ENCODE data around the gene HRG. TPM values are rescaled to one million over a fixed set of nuclear protein-coding genes. Genes with fewer than 3 reads are reported as not detected.
A peak's percentile ranks its signal among the peaks of the same experiment; 100 is the strongest.

Gene HRG
- total and polyA plus RNA-seq, 2 experiments from 2014 or later: not detected

- Histone ChIP-seq H3K9me2 (ENCODE audit: insufficient read depth) (peaks cover 15% of the 10 kb centered on the region; the same call in 1 of the 2 replicates), H3F3A (replicated peaks; ENCODE audit: low read depth) (no peaks in the 10 kb centered on the region), H4K20me1 (replicated peaks; ENCODE audit: insufficient read depth) (no peaks in the 10 kb centered on the region), H3K27ac (ENCODE audit: low read depth) (no peak overlapping the region), H3K4me2 (no peak overlapping the region), H2AFZ (peak overlapping the region; percentile 49; the same call in 1 of the 2 replicates), H3K4me3 (no peak overlapping the region), H3K4me1 (ENCODE audit: insufficient read depth) (no peaks in the 10 kb centered on the region), H3K36me3 (ENCODE audit: insufficient read depth) (no peaks in the 10 kb centered on the region), H3K27me3 (ENCODE audit: insufficient read depth) (no peaks in the 10 kb centered on the region), H3K79me2 (replicated peaks; ENCODE audit: insufficient read depth) (no peaks in the 10 kb centered on the region)
- Mint-ChIP-seq H3K27ac (no peak overlapping the region), H3K4me1 (peaks cover 3% of the 10 kb centered on the region; the same call in 1 of the 3 replicates), H3K4me3 (no peak overlapping the region), H3K9me3 (no peaks in the 10 kb centered on the region), H3K36me3 (ENCODE audit: low read depth) (no peaks in the 10 kb centered on the region), H3K27me3 (ENCODE audit: insufficient read depth, low read depth, poor library complexity) (peaks cover 2% of the 10 kb centered on the region)
- ATAC-seq: no peak
- TF ChIP-seq ZNF331 (CRISPR knock-in tag; IDR thresholded peaks at IDR 0.05; ENCODE audit: low read depth) (no peak), NANOG (IDR thresholded peaks at IDR 0.05; ENCODE audit: borderline replicate concordance) (no peak), JUNB (IDR thresholded peaks at IDR 0.05; ENCODE audit: unreplicated experiment) (no peak), ZNF462 (CRISPR knock-in tag; IDR thresholded peaks at IDR 0.05) (no peak)
- TF ChIP-seq, protein P1, sequence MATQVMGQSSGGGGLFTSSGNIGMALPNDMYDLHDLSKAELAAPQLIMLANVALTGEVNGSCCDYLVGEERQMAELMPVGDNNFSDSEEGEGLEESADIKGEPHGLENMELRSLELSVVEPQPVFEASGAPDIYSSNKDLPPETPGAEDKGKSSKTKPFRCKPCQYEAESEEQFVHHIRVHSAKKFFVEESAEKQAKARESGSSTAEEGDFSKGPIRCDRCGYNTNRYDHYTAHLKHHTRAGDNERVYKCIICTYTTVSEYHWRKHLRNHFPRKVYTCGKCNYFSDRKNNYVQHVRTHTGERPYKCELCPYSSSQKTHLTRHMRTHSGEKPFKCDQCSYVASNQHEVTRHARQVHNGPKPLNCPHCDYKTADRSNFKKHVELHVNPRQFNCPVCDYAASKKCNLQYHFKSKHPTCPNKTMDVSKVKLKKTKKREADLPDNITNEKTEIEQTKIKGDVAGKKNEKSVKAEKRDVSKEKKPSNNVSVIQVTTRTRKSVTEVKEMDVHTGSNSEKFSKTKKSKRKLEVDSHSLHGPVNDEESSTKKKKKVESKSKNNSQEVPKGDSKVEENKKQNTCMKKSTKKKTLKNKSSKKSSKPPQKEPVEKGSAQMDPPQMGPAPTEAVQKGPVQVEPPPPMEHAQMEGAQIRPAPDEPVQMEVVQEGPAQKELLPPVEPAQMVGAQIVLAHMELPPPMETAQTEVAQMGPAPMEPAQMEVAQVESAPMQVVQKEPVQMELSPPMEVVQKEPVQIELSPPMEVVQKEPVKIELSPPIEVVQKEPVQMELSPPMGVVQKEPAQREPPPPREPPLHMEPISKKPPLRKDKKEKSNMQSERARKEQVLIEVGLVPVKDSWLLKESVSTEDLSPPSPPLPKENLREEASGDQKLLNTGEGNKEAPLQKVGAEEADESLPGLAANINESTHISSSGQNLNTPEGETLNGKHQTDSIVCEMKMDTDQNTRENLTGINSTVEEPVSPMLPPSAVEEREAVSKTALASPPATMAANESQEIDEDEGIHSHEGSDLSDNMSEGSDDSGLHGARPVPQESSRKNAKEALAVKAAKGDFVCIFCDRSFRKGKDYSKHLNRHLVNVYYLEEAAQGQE (IDR thresholded peaks at IDR 0.05; ENCODE audit: unreplicated experiment): no peak
- no peak for DNase-seq (ENCODE audit: low spot score)
Measured at GRCh38 chr3:186696522-186696921, 30.7 kb downstream of the HRG start.

Data from GM23338 (cell line).